GM21717 (cell line): ENCODE measurements around the gene HNRNPA2B1.
"Not testable (repeated sequence)": the region's sequence is repeated elsewhere in the genome, so short reads cannot be mapped to it uniquely, and the experiment has no call there.

Experiments used
- ATAC-seq: cut with Tn5 transposase; IDR thresholded peaks from one replicate; pipeline ENCODE4 v1.9.1; 2021; ENCODE audit warnings: mild to moderate bottlenecking, moderate library complexity; ENCODE audit not compliant: unreplicated experiment

HNRNPA2B1 gene

GRCh38 chr7:26185131-26185843 is 15.3 kb downstream of the HNRNPA2B1 start:
- ATAC-seq: no peak

DNA sequence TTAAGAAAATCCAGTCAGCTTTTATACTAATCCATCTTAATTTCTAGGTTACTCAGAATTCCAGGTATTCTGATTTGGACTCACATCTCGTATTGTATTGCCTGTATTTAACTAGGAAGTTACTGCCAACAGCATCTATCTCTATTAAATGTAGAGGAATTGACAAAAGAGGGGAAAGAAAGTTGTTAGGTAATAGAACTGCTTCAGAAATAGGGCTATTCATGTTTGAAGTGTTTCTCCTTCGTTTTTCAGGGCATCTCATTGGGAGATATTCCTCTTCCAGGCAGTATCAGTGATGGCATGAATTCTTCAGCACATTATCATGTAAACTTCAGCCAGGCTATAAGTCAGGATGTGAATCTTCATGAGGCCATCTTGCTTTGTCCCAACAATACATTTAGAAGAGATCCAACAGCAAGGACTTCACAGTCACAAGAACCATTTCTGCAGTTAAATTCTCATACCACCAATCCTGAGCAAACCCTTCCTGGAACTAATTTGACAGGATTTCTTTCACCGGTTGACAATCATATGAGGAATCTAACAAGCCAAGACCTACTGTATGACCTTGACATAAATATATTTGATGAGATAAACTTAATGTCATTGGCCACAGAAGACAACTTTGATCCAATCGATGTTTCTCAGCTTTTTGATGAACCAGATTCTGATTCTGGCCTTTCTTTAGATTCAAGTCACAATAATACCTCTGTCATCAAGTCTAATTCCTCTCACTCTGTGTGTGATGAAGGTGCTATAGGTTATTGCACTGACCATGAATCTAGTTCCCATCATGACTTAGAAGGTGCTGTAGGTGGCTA is 16.1 kb downstream of the HNRNPA2B1 start:
- not testable (repeated sequence) for ATAC-seq

DNA sequence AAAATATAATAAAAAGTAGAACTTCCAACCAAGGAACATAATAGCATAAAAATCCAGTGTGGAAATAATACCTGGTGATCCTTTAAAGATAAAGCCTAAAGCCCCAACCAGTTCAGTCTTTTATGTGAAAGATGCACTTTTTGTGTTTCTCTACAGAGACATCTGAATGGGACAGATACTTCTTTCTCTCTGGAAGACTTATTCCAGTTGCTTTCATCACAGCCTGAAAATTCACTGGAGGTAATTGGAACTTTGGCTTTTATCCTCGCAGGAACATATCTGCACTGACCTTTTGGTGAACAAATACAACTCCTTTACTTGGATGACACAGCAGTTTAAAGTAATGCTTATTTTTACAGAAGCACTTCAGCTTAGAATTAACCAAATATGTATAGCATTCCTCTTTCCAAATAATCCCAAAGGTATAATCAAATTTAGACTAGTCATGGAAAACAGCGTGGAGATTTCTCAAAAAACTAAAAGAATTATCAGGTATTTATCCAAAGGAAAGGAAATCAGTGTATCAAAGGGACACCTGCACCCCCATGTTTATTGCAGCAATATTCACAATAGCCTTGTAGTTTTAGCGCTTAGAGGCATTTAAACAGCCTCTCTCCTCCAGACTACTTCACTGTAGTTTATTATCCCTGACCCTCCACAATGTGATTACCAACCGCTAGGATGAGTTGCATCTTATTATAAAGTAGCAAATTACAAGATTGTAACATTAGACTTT is 16.8 kb downstream of the HNRNPA2B1 start:
- ATAC-seq: no peak

GRCh38 chr7:26182706-26183105 is 17.8 kb downstream of the HNRNPA2B1 start:
- no peak for ATAC-seq

- no peak for ATAC-seq
Observed at GRCh38 chr7:26182283-26182682, 18.3 kb downstream of the HNRNPA2B1 start.

GRCh38 chr7:26181474-26182227 is 18.9 kb downstream of the HNRNPA2B1 start:
- no peak for ATAC-seq

DNA sequence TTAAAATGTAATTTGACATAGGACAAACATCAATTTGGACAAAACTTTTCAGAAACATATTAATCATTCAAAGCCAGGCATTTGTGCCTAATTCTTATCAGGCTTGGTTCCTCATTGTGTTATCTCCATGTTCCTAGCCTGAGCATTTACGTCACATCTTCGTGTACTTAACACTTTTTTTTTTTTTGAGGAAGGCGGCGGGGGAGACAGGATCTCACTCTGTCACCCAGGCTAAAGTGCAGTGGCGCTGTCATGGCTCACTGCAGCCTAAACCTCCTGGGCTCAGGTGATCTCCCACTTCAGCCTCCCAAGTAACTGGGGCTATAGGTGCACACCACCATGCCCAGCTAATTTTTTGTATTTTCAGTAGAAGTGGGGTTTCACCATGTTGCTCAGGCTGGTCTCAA is 19.8 kb downstream of the HNRNPA2B1 start:
- no peak for ATAC-seq

GRCh38 chr7:26179826-26180497 is 20.6 kb downstream of the HNRNPA2B1 start:
- no peak for ATAC-seq

DNA sequence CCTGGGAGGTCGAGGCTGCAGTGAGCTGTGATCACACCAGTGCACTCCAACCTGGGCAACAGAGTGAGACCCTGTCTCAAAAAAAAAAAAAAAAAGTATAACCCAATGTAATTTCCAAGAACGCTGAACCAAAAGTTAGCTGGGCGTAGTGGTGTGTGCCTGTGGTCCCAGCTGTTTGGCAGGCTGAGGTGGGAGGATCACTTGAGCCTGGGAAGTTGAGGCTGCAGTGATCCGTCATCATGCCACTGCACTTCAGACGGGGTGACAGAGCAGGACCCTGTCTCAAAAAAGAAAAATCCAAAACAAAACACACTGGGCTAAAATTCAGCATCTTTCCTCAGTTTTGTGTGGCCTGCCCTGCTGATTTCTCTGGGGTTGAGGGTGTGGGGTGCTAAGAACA is 21.1 kb downstream of the HNRNPA2B1 start:
- no peak for ATAC-seq

GRCh38 chr7:26178272-26178960 is 22.1 kb downstream of the HNRNPA2B1 start:
- ATAC-seq: no peak

- not testable (repeated sequence) for ATAC-seq
Observed at GRCh38 chr7:26177269-26177668, 23.3 kb downstream of the HNRNPA2B1 start.

- not testable (repeated sequence) for ATAC-seq
Observed at GRCh38 chr7:26176696-26177095, 23.9 kb downstream of the HNRNPA2B1 start.

- ATAC-seq: not testable (repeated sequence)
Observed at GRCh38 chr7:26175903-26176302, 24.6 kb downstream of the HNRNPA2B1 start.

GRCh38 chr7:26172048-26172447 is 28.5 kb downstream of the HNRNPA2B1 start:
- no peak for ATAC-seq

GRCh38 chr7:26171601-26172000 is 28.9 kb downstream of the HNRNPA2B1 start:
- no peak for ATAC-seq

DNA sequence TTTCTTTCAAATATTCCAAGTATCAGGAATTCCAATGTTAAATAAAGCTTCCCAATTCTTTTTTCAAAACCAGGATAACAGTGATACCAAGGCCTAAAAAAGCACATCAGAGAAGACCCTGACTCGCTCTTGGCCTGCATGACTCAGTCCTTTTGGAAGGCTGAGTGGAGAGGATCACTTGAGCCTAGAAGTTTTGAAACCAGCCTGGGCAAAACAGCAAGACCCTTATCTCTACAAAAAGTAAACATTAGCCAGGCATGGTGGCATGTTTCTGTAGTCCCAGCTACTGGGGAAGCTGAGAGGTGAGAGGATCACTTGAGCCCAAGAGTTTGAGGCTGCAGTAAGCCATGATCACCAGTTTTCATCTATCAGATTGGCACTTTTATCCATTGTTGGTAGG is 29.9 kb downstream of the HNRNPA2B1 start:
- no peak for ATAC-seq

DNA sequence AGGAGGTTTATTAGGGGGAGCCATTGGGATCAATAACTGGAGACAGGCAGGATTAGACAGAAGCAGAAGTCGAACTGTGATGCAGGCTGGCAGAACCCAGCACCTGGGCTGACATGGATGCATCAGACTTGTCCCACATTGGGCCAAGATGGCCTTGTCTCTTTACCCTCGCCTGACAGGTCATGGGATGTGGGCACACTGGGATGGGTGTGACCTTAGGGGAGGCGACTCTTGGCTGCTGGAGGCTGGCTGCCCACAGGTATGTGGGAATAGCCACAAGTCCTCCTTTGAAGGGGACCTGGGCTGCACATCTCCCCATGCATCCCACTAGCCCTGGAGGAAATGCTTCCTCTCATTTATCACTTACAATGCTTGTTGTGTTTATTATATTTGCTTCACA is 31.3 kb downstream of the HNRNPA2B1 start:
- no peak for ATAC-seq

GRCh38 chr7:26168458-26169023 is 32.0 kb downstream of the HNRNPA2B1 start:
- no peak for ATAC-seq

GRCh38 chr7:26167303-26167934 is 33.1 kb downstream of the HNRNPA2B1 start:
- ATAC-seq: peak; percentile 53
